GM13976 (cell line): ENCODE data around the gene KYNU.
"Not testable (repeated sequence)": the region's sequence is repeated elsewhere in the genome, so short reads cannot be mapped to it uniquely, and the experiment has no call there.

Experiments
- DNase-seq: peaks from one replicate; pipeline ENCODE4 v3.0.0; 2012; ENCODE audit warnings: low spot score
- CTCF ChIP-seq: IDR thresholded peaks from 2 replicates; pipeline ENCODE4 v1.5.1; 2012; ENCODE audit warnings: borderline replicate concordance, mild to moderate bottlenecking; ENCODE audit not compliant: insufficient read depth; ENCODE audit errors: extremely low read depth, missing control alignments, control extremely low read depth
- in situ Hi-C: fragments of 300-500 bp; cut with MboI; formaldehyde crosslinking; loops from one replicate; pipeline ENCODE4 v1.12.0; 2022; ENCODE audit warnings: low sequenced_read_pairs, mixed read lengths, inconsistent platforms; ENCODE audit not compliant: unreplicated experiment

KYNU gene

DNA sequence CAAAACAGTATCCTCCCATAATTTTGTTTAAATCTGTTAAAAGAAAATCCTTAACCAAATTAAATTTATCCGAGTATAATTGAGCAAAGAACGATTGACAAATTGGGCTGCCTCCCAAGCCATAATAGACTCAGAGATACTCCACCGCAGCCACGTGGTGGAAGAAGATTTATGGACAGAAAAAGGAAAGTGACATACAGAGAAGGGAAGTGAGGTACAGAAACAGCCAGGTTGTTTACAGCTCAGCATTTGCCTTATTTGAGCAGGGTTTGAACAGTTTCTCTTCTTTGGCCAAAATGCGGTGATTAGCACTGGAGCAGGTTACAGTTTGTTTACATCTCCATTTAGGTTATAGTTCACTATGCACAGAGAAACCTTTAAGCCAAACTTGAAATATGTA, 60.8 kb downstream of the KYNU start:
- no peak for DNase-seq
- in situ Hi-C loops, result no loop called here

GRCh38 chr2:142940606-142941223, 63.3 kb downstream of the KYNU start:
- TF ChIP-seq CTCF, result no peak
- DNase-seq, result no peak
- in situ Hi-C loops, result no loop called here

More for the DNA sequence above, 60.8 kb downstream of the KYNU start:
- no peak for TF ChIP-seq CTCF

DNA sequence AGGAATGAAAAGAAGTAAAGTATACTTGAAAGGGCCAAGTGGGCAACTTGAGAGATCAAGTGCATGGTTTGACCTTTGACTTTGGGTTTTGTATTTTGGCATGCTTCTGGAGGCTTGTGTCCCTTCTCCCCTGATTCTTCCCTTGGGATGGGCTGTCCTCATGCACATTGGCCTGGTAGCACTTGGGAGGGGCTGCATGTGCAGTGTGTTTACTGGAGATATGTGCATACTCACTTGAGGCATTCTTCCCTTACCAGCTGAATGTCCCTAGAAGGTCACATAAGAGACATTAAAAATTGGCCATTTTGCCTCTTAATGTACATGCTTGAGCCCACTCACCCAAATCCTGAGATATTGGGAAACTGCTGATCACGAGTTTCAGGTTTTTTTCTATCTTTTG, 65.2 kb downstream of the KYNU start:
- in situ Hi-C loops, result no loop called here
- no peak for DNase-seq
- no peak for TF ChIP-seq CTCF

- no peak for DNase-seq
- no peak for TF ChIP-seq CTCF
- in situ Hi-C loops, result no loop called here
Observed at GRCh38 chr2:142944264-142944663, 66.8 kb downstream of the KYNU start.

GRCh38 chr2:142944721-142945120, 67.3 kb downstream of the KYNU start:
- no peak for DNase-seq
- in situ Hi-C loops, result no loop called here
- no peak for TF ChIP-seq CTCF

GRCh38 chr2:142946941-142947340, 69.5 kb downstream of the KYNU start:
- TF ChIP-seq CTCF, result no peak
- in situ Hi-C loops, result no loop called here
- DNase-seq, result no peak

DNA sequence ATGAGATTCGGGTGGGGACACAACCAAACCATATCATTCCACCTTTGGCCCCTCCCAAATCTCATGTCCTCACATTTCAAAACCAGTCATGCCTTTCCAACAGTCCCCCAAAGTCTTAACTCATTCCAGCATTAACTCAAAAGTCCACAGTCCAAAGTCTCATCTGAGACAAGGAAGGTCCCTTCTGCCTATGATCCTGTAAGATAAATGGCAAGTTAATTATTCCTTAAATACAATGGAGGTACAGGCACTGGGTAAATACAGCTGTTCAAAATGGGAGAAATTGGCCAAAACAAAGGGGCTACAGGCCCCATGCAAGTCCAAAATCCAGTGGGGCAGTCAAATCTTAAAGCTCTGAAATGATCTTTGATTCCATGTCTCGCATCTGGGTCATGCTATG, 71.3 kb downstream of the KYNU start:
- DNase-seq, in situ Hi-C loops: not testable (repeated sequence)

- DNase-seq, in situ Hi-C loops: not testable (repeated sequence)
Observed at GRCh38 chr2:142950323-142950722, 72.9 kb downstream of the KYNU start.
